Sciatic nerve (tissue), 2 donors: ENCODE data around the gene FBXW11. TPM values are rescaled to one million over a fixed set of nuclear protein-coding genes. Genes with fewer than 3 reads are reported as not detected.
"Not testable (repeated sequence)": the region's sequence is repeated elsewhere in the genome, so short reads cannot be mapped to it uniquely, and the experiment has no call there.

Source experiments
- ATAC-seq: fragments of 200-7000 bp; cut with Tn5 transposase; one replicate; pipeline ENCODE4 v1.9.1; 2020; ENCODE audit warnings: mild to moderate bottlenecking, moderate library complexity
- DNase-seq: peaks from one replicate; pipeline ENCODE4 v3.0.0-alpha.2; 2020; ENCODE audit warnings: low spot score
- intact Hi-C: fragments of 100-400 bp; cut with DNase I; formaldehyde crosslinking; loops from one replicate; pipeline ENCODE4 v1.14.2; 2022
- total RNA-seq: library from RNA; stranded (reverse); fragmentation: NEBNext Ultra II Directional; extraction: Animal tissue kit (Norgen Biotek cat#: 25700); gene quantifications from one replicate; pipeline ENCODE4 v1.2.1, GENCODE V29; 2021
- donor health status: DM: no; HTN: no; CAD: no.
- donor health status: DM: no; HTN: no; CAD: no.

The FBXW11 gene
- total RNA-seq, 1 donor from 2014 or later, result 67.7 TPM

DNA sequence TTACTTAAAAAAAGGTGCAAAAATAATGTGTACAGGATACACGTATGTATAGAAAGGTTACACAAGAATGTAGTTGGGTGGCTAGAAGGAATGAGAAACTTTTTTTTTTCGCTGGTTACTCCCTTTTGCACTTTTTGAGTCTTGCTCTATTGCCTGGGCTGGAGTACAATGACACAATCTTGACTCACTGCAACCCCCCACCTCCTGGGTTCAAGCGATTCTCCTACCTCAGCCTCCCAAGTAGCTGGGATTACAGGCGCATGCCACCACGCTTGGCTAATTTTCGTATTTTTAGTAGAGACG, 15.8 kb downstream of the FBXW11 start:
- ATAC-seq, result no peak
- intact Hi-C loops, result no loop called here
- no peak for DNase-seq

DNA sequence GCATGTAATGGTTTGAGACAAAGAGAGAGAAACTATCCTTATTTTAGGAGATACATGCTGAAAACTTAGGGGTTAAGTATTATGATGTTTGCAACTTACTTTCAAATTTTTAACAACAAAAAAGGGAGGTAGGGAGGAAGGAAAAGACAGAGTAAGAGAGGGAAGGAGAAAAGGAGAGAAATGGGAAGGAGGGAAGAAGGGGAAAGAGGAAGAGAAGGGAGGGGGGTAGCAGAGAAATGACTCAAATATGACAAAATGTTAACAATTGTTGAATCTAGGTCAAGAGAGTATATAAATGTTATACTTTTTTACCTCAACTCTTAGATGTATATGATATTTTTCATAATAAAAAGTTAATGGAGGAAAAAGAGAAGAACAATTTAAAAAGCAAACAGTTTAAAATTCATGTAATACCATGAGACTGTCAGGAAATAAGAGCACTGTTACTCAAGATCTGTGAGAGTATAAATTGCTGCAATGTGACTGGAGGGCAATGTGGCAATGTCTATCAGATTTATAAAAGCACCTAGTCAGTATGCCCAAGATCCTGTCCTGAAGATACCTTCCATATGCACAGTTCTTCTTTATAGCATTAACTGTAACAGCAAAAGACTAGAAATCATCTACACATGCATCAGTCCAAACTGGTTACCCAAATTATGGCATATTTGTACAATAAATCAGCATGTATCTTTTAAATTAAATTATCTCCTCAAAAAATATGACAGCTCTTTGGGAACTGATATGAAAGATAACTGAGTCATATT, 16.3 kb downstream of the FBXW11 start:
- intact Hi-C loops, result no loop called here
- no peak for DNase-seq
- no peak for ATAC-seq

DNA sequence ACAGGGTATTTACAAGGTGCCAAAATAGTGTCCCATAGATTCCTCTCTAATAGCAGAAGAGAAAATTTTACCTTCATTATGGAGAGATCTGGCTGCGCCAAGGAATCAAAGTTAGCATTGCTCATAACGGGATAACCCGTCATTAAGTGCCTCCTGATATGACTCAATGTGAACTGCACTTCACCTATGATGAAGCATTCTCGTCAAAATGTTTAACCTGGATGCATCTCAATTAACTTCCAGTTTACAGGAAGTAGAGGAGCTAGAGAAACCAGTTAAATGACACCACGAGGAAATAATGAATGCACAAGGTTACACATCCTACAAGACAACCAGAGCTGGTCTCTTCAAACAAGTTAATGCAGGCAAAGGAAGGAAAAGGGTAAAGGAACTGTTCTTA, 17.2 kb downstream of the FBXW11 start:
- DNase-seq, result no peak
- intact Hi-C loops, result no loop called here
- ATAC-seq, result no peak

DNA sequence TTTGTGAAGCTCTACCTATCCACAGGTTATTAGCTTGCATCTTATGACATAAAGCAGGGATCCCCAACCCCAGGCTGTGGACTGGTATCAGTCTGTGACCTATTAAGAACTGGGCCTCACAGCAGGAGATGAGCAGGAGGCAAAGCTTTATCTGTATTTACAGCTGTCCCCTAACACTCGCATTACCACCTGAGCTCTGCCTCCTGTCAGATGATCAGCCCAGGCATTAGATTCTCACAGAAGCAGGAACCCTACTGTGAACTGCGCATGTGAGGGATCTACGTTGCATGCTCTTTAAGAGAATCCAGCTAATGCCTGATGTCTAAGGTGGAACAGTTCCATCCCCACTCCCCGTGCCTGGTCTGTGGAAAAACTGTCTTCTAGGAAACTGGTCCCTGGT, 19.7 kb downstream of the FBXW11 start:
- intact Hi-C loops, result no loop called here
- ATAC-seq (no peak), DNase-seq (no peak)

DNA sequence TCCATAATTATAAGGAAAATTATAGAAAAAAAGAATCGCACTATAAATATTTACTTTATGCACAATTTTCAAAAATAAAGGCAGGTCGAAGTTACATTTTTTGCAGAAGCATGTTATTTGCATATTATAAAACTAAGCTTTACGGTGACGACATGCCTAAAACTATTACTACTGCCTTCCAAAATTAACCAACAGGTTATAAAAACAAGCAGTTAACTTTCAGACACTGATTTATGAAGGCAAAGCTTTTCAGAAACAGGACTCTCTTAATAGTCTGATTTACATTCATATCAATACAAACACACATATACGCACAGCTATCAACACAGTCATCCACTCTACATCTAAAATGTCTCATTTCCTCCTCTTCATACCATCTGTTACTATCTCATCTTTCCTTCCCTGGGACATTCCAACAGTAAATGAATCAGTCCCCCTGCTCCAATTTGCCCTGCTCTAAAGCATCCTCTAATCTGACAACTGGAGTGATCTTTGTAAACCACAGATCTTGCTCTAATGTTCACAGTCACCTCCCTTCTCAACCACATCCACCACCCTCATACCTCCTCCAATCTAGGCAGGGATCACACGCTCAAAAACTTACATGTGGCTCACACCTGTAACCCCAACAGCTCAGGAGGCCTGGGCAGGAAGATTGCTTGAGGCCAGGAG, 21.6 kb downstream of the FBXW11 start:
- DNase-seq, result no peak
- intact Hi-C loops, result no loop called here

DNA sequence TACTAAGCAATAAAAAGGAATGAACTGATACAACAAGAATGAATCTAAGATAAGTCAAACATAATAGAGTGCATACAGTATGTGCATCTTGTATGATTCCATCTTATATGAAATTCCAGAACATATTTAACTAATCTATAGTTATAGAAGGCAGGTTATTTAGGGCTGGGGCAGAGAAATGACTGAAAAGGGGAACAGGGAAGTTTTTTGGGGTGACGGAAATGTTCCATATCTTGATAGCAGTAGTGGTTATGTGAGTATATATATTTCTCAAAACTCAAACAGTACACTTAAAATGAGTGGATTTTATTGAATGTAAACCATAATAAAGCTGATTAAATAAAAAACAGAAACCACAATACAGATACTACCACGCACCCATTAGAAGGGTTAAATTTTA, 24.6 kb downstream of the FBXW11 start:
- ATAC-seq, result no peak
- intact Hi-C loops, result no loop called here
- DNase-seq, result no peak

More for the DNA sequence above, 21.6 kb downstream of the FBXW11 start:
- ATAC-seq, result no peak

DNA sequence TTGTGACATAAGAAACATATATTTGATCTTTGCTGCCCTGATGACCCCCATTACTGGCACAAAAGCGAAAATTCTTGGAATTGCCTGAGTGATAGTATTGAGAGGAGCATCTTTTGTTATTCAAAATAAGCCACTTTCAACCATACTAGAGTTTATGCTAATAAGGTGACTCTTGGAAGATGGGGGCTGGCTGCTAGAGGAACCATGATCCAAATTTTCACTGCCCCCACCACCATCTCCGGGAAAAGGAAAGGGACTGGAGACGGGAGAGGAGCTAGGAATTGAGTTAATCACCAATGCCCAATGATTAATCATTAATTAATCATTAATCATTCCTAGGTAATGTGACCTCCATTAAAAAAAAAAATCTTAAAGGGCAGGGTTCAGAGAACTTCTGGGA, 25.6 kb downstream of the FBXW11 start:
- no peak for ATAC-seq
- DNase-seq, result no peak
- intact Hi-C loops, result no loop called here

DNA sequence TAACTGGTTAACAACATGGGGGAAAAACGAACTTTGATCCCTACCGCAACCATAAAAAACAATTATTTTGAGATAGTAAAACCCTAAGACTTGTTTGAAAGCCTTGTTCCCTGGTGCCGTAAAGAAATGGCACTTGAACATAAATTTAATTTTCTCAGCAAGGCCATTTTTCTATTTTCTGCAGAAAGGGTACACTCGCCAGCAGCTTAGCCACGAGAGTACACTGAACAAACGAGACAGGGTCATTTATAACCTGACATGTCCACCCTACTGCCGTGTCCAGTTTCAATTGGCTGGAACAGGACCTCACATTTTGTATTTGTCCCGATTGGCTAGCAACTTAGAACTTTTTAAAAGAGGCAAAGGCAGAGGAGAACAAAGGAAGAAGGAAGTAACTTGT, 26.8 kb downstream of the FBXW11 start:
- intact Hi-C loops, result no loop called here

DNA sequence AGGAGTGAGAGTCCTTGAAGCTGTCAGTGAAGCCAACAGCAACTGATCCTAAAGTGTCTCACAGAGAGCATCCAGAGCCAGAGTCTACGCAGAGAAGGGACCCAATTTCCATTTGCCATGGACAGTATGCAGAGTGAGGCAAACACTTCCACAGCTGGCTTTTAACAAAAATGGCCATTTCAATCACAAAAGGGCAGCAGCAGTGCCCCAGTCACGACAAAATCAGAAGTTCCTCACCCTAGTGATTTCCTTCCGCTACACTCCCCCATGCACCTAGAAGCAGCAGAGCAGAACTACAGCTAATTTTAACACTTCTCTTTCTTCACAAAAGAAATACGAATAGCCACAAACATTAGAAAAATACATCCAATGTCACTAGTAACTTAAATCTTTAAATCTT, 27.9 kb downstream of the FBXW11 start:
- intact Hi-C loops, result no loop called here
- ATAC-seq, result no peak

More for the DNA sequence above, 26.8 kb downstream of the FBXW11 start:
- DNase-seq, result no peak
- no peak for ATAC-seq

DNA sequence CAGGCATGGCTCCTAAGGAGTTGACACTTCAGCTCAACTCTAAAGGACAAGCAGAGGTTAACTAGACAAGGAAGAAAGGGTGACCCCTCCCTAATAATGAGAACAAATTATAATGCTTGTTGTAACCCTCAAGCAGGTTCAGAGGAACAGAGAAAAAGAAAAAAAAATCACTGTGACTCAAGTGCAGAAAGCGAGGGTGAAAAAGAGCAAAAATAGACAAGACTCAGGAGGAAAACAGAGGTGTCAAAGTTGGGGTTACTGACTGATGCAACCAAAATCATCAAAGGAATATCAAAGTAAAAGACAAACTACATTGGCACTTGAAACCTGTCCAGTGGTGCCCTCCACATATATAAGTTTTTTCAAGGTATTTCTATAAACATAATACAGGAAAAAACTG, 28.4 kb downstream of the FBXW11 start:
- intact Hi-C loops, result no loop called here
- no peak for DNase-seq
- no peak for ATAC-seq

More for the DNA sequence above, 27.9 kb downstream of the FBXW11 start:
- no peak for DNase-seq

DNA sequence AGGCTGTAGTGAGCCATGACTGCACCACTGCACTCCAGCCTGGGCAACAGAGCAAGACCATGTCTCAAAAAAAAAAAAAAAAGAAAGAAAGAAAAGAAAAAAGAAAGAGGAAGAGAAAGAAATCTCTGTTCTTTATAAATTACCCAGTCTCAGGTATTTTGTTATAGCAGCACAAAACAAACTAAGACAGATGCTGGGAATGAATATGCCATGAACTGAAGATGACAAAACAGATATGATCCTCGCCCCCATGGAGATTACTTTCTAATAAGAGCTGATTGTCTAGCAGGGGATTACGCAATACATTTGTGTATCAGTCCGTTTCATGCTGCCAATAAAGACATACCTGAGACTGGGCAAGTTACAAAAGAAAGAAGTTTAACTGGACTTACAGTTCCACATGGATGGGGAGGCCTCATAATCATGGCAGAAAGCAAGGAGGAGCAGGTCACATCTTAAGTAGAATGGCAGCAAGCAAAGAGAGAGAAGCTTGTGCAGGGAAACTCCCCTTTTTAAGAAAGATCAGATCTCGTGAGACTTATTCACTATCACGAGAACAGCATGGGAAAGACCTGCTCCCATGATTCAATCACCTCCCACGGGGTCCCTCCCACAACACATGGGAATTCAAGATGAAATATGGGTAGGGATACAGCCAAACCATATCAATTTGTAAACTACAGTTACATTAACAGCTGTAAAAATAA, 29.0 kb downstream of the FBXW11 start:
- DNase-seq, ATAC-seq, intact Hi-C loops: not testable (repeated sequence)

DNA sequence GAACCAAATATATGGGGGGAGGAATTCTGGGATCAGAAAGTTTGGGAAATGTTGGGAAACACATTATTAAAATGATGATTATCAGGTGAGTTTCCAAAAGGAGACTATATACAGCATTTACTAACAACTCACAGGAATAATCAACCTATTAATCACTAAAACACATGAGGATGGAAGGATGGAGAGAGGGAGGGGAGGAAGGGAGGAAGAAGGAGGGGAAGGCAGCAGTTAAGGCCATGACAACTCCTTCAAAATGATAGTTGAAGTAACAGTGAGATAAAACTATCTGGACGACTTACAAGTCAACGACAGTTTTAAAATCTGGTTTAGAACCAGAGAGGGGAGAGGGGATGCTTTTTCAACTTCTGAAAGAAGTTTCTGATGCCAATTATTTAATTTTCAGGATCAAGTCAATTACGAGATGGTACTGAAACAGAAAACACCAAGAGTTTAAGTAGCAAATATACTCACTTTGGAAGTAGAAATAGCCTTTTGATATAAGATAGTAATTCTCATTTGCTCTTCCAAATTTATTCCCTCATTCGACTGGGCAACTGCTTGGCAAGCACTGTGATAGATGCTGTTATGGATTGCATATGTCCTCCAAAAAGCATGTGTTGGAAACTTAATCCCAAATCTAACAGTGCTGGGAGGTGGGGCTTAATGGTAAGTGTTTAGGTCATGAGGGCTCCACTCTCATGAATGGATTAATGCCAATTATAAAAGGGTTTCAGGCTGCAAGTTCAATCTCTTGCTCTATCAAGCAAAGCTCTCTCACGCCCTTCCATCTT, 30.4 kb downstream of the FBXW11 start:
- no peak for ATAC-seq
- intact Hi-C loops, result no loop called here
- DNase-seq, result no peak

DNA sequence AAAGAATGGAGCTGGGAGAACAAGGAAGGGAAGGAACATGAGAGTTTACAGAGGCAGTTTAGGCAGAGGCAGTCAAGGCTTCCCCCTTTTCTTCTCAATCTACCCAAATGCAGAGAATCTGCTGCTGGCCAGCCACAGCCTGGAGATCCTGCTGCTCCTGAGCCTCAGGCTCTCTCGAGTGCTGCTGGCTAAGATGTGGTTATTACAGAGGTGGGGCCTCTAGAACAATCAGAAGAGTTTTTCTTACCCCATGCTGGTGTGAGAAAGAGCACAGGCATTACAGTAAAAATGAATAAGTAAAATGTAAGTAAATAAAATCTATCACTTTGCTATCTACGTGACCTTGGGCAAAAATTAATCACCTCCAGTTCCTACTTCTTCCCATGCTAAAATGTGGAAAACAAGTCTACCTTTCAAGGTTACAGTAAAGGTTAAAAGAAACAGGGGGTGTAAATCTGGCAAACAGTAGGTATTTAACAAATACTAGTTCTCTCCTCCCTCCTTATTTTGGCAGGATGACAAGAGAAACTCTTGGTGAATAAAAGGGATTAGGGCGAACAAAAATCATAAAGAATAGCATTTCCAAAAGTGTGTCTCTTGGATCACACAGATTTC, 31.1 kb downstream of the FBXW11 start:
- ATAC-seq (no peak), DNase-seq (no peak)
- intact Hi-C loops, result no loop called here

DNA sequence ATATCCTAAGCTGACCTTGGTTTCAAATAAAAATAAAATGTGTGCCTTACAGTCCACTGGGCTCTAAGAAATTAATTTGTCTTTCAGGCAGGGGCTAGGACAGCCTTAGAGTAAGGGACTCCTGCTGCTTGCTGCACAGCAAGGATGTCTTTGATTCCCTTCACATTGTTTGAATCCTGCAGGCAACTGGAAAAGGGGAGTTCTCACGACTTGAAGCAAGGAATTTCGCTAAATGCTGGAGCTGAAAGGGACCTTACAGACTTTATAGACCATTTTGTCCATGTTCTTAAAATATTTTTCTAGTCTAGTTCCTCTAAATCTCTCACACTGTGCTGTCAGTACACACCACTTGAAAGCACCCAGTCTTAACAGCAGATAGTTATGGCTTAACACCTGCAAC, 35.6 kb downstream of the FBXW11 start:
- no peak for ATAC-seq
- intact Hi-C loops, result no loop called here
- DNase-seq, result no peak

DNA sequence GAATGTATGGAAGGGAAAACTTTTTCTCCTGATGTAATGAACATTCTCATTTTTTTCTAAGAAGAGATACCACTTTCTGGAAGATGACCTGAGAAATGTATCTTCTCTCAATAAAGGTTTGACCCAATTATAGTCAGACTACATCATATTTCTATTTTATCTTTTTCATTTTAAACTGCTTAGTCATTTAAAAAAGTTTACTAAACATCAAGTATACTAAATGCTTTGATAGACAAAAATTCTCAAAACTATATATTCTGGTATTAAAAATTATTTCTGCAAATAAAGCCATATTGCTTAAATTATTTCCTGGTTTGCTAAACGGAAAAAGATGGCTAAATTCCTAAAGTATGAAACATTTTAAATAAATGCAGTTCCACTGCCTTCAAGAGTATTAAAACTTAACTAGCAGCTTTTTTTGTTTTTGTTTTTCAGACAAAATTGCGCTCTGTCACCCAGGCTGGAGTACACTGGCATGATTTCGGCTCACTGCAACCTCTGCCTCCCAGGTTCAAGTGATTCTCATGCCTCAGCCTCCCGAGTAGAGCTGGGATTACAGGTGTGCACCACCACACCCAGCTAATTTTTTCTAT, 37.1 kb downstream of the FBXW11 start:
- no peak for ATAC-seq
- DNase-seq, result no peak
- intact Hi-C loops, result no loop called here

DNA sequence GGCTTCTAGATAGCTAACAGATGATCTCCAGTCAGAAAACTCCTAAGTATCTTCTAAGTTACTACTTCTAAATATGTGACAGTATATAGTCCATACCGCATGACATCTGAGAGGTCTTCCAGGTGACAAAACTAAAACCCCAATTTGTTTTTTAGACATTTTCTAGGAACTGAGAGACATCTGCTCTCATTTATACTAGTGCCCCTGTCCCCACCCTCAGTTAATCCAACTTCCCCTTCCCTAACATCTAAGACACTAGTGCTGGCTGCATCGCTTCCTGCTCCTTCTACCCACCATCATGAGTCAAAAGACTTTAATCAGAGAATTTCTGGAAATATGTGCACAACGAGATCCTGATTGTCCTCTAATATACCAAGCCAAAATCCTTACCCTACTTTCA, 37.9 kb downstream of the FBXW11 start:
- intact Hi-C loops, result no loop called here
- DNase-seq, result no peak
- ATAC-seq, result no peak

DNA sequence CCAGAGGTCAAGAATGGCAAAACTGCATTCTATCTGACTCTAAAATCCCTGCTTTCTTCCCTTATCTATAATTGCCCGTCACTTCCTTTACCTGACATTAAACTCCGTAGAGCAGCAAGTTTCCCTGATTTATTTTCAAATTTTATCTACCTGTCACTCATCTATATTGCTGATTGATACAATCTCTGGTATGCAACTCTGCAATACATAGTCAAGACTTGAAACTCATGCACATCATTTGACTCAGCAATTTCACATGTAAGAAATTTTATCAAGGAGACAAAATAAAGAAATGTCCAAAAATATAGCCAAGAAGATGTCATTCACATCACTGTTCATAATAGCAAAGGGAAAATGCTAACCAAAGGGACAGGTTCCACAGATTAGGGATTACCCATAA, 39.5 kb downstream of the FBXW11 start:
- intact Hi-C loops, result no loop called here
- DNase-seq (no peak), ATAC-seq (no peak)

DNA sequence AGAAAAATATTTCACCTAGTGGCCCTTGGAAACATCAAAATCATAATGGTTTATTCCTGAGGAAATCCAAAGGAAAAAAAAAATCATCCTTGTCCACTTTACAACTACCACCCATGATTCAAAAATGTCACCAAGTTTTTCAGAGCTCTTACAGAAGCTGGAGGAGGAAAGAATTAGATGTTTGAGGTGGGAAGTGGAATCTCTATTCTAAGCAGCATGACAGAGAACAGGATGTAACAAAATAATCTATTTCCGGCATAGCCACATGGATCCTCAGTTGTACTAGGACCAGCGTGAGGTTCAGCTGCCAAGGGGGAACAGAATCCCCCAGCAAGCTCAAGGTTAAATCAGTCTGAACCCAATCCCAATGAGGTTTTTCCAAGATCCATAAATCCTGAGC, 40.2 kb downstream of the FBXW11 start:
- ATAC-seq, result no peak

DNA sequence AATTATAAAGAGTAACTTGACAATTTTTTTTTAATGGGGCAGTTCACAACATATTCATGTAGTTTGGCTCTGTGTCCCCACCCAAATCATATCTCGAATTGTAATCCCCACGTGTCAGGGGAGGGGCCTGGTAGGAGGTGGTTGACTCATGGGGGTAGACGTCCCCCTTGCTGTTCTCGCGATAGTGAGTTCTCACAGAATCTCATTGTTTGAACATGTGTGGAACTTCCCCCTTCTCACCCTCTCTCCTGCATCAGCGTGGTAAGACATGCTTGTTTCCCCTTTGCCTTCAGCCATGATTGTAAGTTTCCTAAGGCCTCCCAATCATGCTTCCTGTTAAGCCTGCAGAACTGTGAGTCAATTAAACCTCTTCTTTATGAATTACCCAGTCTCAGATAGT, 40.7 kb downstream of the FBXW11 start:
- DNase-seq, result no peak
- no peak for ATAC-seq
- intact Hi-C loops, result no loop called here

More for the DNA sequence above, 40.2 kb downstream of the FBXW11 start:
- intact Hi-C loops, result no loop called here
- no peak for DNase-seq
